Sigmoid colon (tissue), 7 donors: ENCODE results near the gene BPIFB2. TPM values are rescaled to one million over a fixed set of nuclear protein-coding genes. Genes with fewer than 3 reads are reported as not detected.

Experiments
- DNase-seq: peaks from one replicate; pipeline ENCODE4 v3.0.0-alpha.2; 2019
- H3K27ac ChIP-seq, 4 donors: fragments of 200-600 bp; sonication (generic); one replicate each; pipeline ENCODE4 v1.5.1; 2016 to 2019; ENCODE audit warnings: mild to moderate bottlenecking in 1 of 4
- H3K27me3 ChIP-seq, 3 donors: fragments of 200-600 bp; sonication (generic); one replicate each; pipeline ENCODE4 v1.5.1; 2019; ENCODE audit warnings: mild to moderate bottlenecking in 1 of 3
- H3K36me3 ChIP-seq, 4 donors: fragments of 200-600 bp; sonication (generic); one replicate each; pipeline ENCODE4 v1.5.1; 2016 to 2019
- H3K4me1 ChIP-seq, 4 donors: fragments of 200-600 bp; sonication (generic); one replicate each; pipeline ENCODE4 v1.5.1; 2017 to 2019
- H3K4me3 ChIP-seq, 4 donors: fragments of 200-600 bp; sonication (generic); one replicate each; pipeline ENCODE4 v1.5.1; 2017 to 2019; ENCODE audit warnings: mild to moderate bottlenecking in 2 of 4, moderate library complexity in 1 of 4
- H3K9me3 ChIP-seq, 4 donors: fragments of 200-600 bp in 3 of 4; sonication (generic) in 3 of 4; one replicate each; pipeline versions ENCODE4 v1.5.1 to v1.6.1; 2013 to 2019
- EP300 ChIP-seq, 4 donors: sonication (generic); formaldehyde crosslinking; IDR thresholded peaks; one replicate each; pipeline ENCODE4 v1.6.1; 2017; ENCODE audit warnings: antibody characterized with exemption in 4 of 4
- POLR2A ChIP-seq, 2 donors: fragments of 450-650 bp; IDR thresholded peaks; one replicate each; pipeline ENCODE4 v1.6.1; 2016; ENCODE audit warnings: antibody characterized with exemption in 2 of 2, mild to moderate bottlenecking in 2 of 2, moderate library complexity in 2 of 2
- POLR2AphosphoS5 ChIP-seq, 4 donors: sonication (generic); formaldehyde crosslinking; IDR thresholded peaks; one replicate each; pipeline ENCODE4 v1.6.1; 2017; ENCODE audit warnings: antibody characterized with exemption in 4 of 4
- WGBS, 2 donors: extraction: QIAGEN DNeasy Blood & Tissue Kit; methylation state at CpG; one replicate each; pipeline ENCODE4 v1.1.7; 2013; 5-methylcytosine and 5-hydroxymethylcytosine counted together
- intact Hi-C: fragments of 100-400 bp; cut with DNase I; formaldehyde crosslinking; loops from one replicate; pipeline ENCODE4 v1.15.1; 2023
- polyA plus RNA-seq, 3 donors: library from polyadenylated mRNA; stranded (reverse); fragments of 200-250 nt; gene quantifications; one replicate each; pipeline ENCODE4 v1.2.3, GENCODE V29; 2013
- total RNA-seq, 4 donors: library from RNA; depleted of rRNA; stranded (reverse); fragments of >200 nt; gene quantifications; one replicate each; pipeline ENCODE4 v1.1.0, GENCODE V29; 2016
- TF ChIP-seq, protein P1 (sequence below), 4 experiments: fragments of 450-650 bp in 3 of 4; fragments of 200-600 bp in 1 of 4; IDR thresholded peaks; one replicate each; pipeline ENCODE4 v1.5.1; 2016 to 2019; ENCODE audit warnings: antibody characterized with exemption in 4 of 4, mild to moderate bottlenecking in 3 of 4, moderate library complexity in 2 of 4
- donor health status: healthy with polysubstance abuse.
- donor health status: Bipolar disorder and iron deficiency.
- donor health status: healthy.

BPIFB2 gene
- total and polyA plus RNA-seq, 7 donors, result not detected

DNA sequence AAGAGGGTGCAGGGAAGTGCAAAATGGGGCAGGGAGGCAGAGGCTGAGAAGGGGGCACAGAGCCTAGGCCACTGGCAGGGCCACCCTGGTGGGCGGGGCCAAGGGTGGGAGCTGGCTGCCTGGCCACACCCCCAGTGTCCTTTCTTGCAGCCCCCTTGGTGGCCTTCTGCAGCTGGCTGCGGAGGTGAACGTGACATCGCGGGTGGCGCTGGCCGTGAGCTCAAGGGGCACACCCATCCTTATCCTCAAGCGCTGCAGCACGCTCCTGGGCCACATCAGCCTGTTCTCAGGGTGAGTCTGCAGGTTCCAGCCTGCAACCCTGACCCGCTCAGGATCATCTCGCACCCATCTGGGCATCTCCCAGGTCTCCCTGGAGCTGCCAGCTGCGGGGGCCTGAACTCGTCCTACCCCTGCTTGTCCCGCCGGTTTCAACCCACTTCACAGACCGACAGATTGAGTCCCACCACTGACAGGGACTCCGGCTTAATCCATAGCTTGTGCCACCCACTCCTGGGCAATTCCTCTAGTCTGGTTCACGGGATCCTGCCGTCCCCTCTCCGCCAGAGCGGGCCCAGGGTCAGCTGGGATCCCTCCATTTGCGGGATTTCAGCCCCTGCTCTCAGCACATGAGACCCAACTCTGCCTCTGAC lies 52.4 kb downstream of the BPIFB2 start:
- no peak for TF ChIP-seq EP300 (IDR thresholded peaks at IDR 0.05)
- TF ChIP-seq POLR2AphosphoS5 (IDR thresholded peaks at IDR 0.05), result no peak
- TF ChIP-seq POLR2A (IDR thresholded peaks at IDR 0.05), result no peak
- TF ChIP-seq, protein P1, sequence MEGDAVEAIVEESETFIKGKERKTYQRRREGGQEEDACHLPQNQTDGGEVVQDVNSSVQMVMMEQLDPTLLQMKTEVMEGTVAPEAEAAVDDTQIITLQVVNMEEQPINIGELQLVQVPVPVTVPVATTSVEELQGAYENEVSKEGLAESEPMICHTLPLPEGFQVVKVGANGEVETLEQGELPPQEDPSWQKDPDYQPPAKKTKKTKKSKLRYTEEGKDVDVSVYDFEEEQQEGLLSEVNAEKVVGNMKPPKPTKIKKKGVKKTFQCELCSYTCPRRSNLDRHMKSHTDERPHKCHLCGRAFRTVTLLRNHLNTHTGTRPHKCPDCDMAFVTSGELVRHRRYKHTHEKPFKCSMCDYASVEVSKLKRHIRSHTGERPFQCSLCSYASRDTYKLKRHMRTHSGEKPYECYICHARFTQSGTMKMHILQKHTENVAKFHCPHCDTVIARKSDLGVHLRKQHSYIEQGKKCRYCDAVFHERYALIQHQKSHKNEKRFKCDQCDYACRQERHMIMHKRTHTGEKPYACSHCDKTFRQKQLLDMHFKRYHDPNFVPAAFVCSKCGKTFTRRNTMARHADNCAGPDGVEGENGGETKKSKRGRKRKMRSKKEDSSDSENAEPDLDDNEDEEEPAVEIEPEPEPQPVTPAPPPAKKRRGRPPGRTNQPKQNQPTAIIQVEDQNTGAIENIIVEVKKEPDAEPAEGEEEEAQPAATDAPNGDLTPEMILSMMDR (IDR thresholded peaks at IDR 0.05), result no peak
- intact Hi-C loops, result no loop called here

DNA sequence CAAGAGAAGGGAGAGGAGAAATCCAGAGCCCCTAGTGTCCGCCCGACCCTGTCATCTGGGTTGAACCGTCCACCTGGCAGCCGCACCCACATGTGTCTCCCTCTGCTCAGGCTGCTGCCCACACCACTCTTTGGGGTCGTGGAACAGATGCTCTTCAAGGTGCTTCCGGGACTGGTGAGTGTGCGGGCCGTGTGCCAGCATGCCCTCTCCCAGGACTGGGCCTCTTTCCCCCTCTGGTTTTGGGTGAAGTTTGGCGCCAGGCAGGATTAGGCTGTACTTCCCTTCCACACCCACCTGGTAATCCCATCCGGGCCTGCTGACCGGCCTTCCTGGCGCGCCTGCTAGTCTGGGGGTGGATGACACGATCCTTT lies 54.1 kb downstream of the BPIFB2 start:
- TF ChIP-seq, protein P1 (IDR thresholded peaks at IDR 0.05), result no peak
- intact Hi-C loops, result no loop called here
- WGBS, 2 donors, result 84 to 86% methylated on average over 14 of the region's 14 CpGs

More for the DNA sequence above, 52.4 kb downstream of the BPIFB2 start:
- no peak overlapping the region for H3K4me3 ChIP-seq
- no peaks in the 10 kb centered on the region for H3K4me1 ChIP-seq
- H3K36me3 ChIP-seq, result no peaks in the 10 kb centered on the region
- 85 to 90% methylated on average over 22 of the region's 22 CpGs for WGBS, 2 donors
- no peaks in the 10 kb centered on the region for H3K27me3 ChIP-seq
- H3K9me3 ChIP-seq, result no peaks in the 10 kb centered on the region
- H3K27ac ChIP-seq, result no peak overlapping the region
- DNase-seq, result no peak

DNA sequence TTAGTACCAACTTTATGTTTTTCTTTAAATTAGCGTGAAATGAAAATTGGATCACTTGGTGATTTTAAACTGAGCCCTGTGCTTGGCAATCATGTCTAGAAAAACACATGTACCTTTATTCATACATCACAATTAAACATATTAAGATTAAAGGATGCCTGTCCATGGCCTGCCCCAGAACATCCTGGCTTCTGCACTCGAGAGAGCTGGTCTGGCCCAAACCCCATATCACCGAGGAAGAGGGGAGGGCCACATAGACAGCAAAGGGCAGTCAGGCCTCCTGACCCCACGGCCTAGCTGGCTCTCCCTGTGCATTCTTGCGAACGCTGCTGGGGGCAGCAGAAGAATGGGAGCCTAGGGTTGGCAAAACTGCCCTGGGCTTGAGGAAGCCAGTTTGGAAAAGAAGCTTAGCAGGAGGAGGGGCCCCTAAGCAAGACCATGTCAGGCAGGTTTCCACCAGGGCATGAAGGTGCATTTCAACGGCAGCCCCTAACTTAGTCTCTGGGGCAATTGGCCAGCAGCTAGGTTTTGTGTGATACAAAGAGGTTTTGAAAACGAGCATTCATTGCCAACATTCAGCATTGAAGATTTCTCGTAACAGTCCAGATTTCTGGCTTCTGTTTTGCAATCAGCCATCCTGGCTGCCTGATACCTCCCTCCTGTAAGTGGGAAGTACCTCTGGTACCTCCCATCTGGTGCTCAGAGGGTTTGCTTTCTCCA lies 54.8 kb downstream of the BPIFB2 start:
- Histone ChIP-seq H3K9me3 (no peaks in the 10 kb centered on the region), H3K4me3 (no peak overlapping the region), H3K27ac (no peak overlapping the region), H3K36me3 (no peaks in the 10 kb centered on the region), H3K4me1 (no peaks in the 10 kb centered on the region), H3K27me3 (no peaks in the 10 kb centered on the region)
- intact Hi-C loops, result no loop called here
- TF ChIP-seq POLR2A (IDR thresholded peaks at IDR 0.05) (no peak), POLR2AphosphoS5 (IDR thresholded peaks at IDR 0.05) (no peak), EP300 (IDR thresholded peaks at IDR 0.05) (no peak)
- TF ChIP-seq, protein P1 (IDR thresholded peaks at IDR 0.05), result no peak
- no peak for DNase-seq
- 62 to 67% methylated on average over 9 of the region's 9 CpGs for WGBS, 2 donors

More for the DNA sequence above, 54.1 kb downstream of the BPIFB2 start:
- no peak overlapping the region for H3K4me3 ChIP-seq
- DNase-seq, result no peak
- no peaks in the 10 kb centered on the region for H3K4me1 ChIP-seq
- no peaks in the 10 kb centered on the region for H3K36me3 ChIP-seq
- H3K27ac ChIP-seq, result no peak overlapping the region
- H3K27me3 ChIP-seq, result no peaks in the 10 kb centered on the region
- no peaks in the 10 kb centered on the region for H3K9me3 ChIP-seq

DNA sequence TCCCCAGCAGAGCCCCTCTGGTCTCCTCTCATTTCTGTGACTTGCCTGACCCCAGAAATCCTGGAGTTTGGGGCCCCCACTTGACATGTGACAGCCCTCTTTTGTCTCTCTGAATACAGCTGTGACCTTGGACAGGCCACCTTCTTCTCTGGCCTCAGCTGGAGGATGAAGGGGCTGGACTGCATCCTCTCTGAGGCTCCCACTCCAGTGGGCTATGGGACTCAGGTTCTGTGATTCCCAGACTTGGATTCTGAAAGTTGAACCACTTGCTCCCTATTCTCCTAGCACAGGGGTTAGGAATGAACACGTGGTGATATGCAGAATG lies 55.3 kb downstream of the BPIFB2 start:
- no peaks in the 10 kb centered on the region for H3K4me1 ChIP-seq
- no peaks in the 10 kb centered on the region for H3K36me3 ChIP-seq
- H3K9me3 ChIP-seq, result no peaks in the 10 kb centered on the region
- intact Hi-C loops, result no loop called here
- no peak for DNase-seq
- TF ChIP-seq, protein P1 (IDR thresholded peaks at IDR 0.05), result no peak
- TF ChIP-seq POLR2A (IDR thresholded peaks at IDR 0.05), result no peak
- TF ChIP-seq EP300 (IDR thresholded peaks at IDR 0.05), result no peak
- TF ChIP-seq POLR2AphosphoS5 (IDR thresholded peaks at IDR 0.05), result no peak
- 53 to 76% methylated on average over 1 of the region's 1 CpG for WGBS, 2 donors
- H3K27me3 ChIP-seq, result no peaks in the 10 kb centered on the region
- H3K4me3 ChIP-seq, result no peak overlapping the region
- H3K27ac ChIP-seq, result no peak overlapping the region
